Gastrocnemius medialis (tissue), 4 donors: ENCODE data around the gene RAET1L.

Experiments
- CTCF ChIP-seq, 5 experiments: fragments of 450-650 bp in 3 of 5; fragments of 200-600 bp in 2 of 5; sonication (generic) in 2 of 5; IDR thresholded peaks in 4 of 5; conservative IDR thresholded peaks in 1 of 5; 1 replicate in 4 of 5; 2 replicates in 1 of 5; pipeline ENCODE4 v1.5.1; 2016 to 2019; ENCODE audit warnings: antibody characterized with exemption in 5 of 5, mild to moderate bottlenecking in 3 of 5, moderate library complexity in 3 of 5
- POLR2A ChIP-seq, 2 donors: fragments of 450-650 bp; IDR thresholded peaks; one replicate each; pipeline ENCODE4 v1.6.1; 2017; ENCODE audit warnings: antibody characterized with exemption in 2 of 2, mild to moderate bottlenecking in 2 of 2, moderate library complexity in 2 of 2

GRCh38 chr6:150055131-150055530, 29.8 kb upstream of the RAET1L start:
- TF ChIP-seq POLR2A (IDR thresholded peaks at IDR 0.05) (no peak), CTCF (IDR thresholded peaks at IDR 0.05 in 4 of 5, conservative IDR thresholded peaks at IDR 0.05 in 1 of 5) (no peak)
